ENCODE data around the gene SMAD6.

DNA sequence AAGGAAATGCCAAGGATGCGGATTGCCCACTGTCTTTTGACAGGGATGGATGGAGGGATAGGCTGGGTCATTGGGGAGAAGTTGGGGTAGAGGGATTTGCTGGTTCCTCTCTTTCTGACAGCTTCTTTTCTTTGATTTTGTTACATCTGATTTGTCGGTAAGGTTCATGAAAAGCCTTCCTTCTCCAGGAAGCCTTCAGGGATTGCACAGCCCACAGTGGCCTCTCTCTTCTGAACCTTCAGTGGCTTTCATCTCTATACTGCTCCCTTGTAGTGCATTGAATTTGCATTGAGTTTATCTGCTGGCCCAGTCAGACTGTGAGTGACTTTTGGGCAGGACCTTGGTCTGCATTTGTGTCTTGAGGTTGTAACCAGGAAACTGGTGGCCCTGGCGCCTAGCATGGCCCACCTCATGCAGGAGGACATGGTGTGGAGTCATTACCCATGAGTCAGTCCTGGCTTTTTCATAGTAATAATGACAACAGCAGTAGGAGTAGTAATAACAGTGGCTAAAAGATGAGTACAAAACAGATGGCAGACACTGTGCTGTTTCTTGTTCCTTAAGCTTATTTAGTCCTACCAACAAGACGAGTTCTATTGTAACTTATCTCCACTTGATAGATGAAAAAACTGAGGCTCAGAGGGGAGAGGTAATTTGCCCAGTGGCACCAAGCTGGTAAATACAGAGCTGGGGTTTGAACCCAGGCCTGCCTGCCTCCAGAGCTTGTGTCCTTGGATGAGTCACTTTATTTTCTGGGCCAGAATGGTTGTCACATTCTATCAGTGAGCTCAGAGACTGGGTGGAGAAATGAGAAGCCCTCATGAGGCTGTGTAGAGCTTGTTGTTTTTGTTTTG lies 28.4 kb downstream of the SMAD6 start:
- TF ChIP-seq HDAC2 (IDR thresholded peaks at IDR 0.05) (no peak), CBX1 (IDR thresholded peaks at IDR 0.05; ENCODE audit: low read depth) (no peak), RFX5 (IDR thresholded peaks at IDR 0.05; ENCODE audit: low read depth, low read length) (no peak), EZH2 (IDR thresholded peaks at IDR 0.05; ENCODE audit: borderline replicate concordance, low read depth, low read length) (no peak), ZZZ3 (IDR thresholded peaks at IDR 0.05) (no peak)
- TF ChIP-seq, protein P1, sequence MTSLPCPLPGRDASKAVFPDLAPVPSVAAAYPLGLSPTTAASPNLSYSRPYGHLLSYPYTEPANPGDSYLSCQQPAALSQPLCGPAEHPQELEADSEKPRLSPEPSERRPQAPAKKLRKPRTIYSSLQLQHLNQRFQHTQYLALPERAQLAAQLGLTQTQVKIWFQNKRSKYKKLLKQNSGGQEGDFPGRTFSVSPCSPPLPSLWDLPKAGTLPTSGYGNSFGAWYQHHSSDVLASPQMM (CRISPR knock-in tag; IDR thresholded peaks at IDR 0.05) = no peak
- TF ChIP-seq, protein P2, sequence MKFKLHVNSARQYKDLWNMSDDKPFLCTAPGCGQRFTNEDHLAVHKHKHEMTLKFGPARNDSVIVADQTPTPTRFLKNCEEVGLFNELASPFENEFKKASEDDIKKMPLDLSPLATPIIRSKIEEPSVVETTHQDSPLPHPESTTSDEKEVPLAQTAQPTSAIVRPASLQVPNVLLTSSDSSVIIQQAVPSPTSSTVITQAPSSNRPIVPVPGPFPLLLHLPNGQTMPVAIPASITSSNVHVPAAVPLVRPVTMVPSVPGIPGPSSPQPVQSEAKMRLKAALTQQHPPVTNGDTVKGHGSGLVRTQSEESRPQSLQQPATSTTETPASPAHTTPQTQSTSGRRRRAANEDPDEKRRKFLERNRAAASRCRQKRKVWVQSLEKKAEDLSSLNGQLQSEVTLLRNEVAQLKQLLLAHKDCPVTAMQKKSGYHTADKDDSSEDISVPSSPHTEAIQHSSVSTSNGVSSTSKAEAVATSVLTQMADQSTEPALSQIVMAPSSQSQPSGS (CRISPR knock-in tag; IDR thresholded peaks at IDR 0.05) = no peak
- TF ChIP-seq, protein P3, sequence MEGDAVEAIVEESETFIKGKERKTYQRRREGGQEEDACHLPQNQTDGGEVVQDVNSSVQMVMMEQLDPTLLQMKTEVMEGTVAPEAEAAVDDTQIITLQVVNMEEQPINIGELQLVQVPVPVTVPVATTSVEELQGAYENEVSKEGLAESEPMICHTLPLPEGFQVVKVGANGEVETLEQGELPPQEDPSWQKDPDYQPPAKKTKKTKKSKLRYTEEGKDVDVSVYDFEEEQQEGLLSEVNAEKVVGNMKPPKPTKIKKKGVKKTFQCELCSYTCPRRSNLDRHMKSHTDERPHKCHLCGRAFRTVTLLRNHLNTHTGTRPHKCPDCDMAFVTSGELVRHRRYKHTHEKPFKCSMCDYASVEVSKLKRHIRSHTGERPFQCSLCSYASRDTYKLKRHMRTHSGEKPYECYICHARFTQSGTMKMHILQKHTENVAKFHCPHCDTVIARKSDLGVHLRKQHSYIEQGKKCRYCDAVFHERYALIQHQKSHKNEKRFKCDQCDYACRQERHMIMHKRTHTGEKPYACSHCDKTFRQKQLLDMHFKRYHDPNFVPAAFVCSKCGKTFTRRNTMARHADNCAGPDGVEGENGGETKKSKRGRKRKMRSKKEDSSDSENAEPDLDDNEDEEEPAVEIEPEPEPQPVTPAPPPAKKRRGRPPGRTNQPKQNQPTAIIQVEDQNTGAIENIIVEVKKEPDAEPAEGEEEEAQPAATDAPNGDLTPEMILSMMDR (IDR thresholded peaks at IDR 0.05 in 2 of 3, conservative IDR thresholded peaks at IDR 0.05 in 1 of 3; ENCODE audit: insufficient read depth in 2 of 3, low read depth in 1 of 3, low read length in 3 of 3) = no peak
- TF ChIP-seq, protein P4, sequence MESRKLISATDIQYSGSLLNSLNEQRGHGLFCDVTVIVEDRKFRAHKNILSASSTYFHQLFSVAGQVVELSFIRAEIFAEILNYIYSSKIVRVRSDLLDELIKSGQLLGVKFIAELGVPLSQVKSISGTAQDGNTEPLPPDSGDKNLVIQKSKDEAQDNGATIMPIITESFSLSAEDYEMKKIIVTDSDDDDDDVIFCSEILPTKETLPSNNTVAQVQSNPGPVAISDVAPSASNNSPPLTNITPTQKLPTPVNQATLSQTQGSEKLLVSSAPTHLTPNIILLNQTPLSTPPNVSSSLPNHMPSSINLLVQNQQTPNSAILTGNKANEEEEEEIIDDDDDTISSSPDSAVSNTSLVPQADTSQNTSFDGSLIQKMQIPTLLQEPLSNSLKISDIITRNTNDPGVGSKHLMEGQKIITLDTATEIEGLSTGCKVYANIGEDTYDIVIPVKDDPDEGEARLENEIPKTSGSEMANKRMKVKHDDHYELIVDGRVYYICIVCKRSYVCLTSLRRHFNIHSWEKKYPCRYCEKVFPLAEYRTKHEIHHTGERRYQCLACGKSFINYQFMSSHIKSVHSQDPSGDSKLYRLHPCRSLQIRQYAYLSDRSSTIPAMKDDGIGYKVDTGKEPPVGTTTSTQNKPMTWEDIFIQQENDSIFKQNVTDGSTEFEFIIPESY (CRISPR knock-in tag; IDR thresholded peaks at IDR 0.05) = no peak

Data from K562 (cell line).